GM18868 (cell line): ENCODE results near the gene PRKACA.

Source experiments
- ATAC-seq: cut with Tn5 transposase; IDR thresholded peaks from one replicate; pipeline ENCODE4 v1.9.1; 2021; ENCODE audit warnings: mild to moderate bottlenecking, moderate library complexity; ENCODE audit not compliant: unreplicated experiment

PRKACA gene

GRCh38 chr19:14073261-14073924, 44.2 kb downstream of the PRKACA start:
- ATAC-seq, result peak; percentile 54

DNA sequence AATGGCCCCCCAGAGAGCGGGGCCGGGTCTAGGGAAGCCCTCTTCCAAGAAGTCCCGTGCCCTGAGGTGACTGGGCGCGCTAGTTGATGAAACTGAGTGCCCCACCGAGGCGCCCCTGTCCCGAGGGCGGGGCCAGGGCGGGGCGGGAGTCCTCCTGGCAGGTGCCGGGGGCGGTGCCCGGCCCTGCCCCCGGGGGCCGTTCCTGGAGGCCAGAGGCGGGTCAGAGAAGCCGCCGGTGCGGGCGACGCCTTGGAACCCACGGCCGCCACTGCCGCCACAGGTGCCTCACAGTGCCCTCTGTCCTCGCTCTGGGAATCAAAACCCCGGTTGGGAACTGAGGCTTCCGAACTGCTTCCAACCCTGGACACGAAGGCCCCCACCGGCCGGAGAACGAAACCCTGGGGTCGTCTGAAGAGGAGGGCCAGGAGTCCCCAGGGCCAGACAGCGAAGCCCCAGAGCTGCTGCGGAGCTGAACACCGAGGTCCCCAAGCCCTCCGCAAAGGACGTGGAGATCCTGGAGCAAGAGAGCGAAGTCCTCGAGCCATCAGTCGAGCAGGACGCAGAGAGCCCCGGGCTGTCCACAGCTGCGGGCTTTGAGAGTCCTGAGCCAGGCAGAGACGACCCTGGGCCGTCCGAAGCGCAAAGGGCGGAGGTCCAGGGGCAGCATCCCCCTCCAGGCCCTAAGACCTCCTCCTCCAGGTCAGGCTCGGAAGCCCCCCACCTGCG, 44.9 kb downstream of the PRKACA start, which contains the start of gene MISP3:
Gene MISP3, plus strand, starts transcription at position 252 of the 726 bp plus-strand sequence. CDS start 524 bp downstream, outside the sequence.
- ATAC-seq, result no peak

DNA sequence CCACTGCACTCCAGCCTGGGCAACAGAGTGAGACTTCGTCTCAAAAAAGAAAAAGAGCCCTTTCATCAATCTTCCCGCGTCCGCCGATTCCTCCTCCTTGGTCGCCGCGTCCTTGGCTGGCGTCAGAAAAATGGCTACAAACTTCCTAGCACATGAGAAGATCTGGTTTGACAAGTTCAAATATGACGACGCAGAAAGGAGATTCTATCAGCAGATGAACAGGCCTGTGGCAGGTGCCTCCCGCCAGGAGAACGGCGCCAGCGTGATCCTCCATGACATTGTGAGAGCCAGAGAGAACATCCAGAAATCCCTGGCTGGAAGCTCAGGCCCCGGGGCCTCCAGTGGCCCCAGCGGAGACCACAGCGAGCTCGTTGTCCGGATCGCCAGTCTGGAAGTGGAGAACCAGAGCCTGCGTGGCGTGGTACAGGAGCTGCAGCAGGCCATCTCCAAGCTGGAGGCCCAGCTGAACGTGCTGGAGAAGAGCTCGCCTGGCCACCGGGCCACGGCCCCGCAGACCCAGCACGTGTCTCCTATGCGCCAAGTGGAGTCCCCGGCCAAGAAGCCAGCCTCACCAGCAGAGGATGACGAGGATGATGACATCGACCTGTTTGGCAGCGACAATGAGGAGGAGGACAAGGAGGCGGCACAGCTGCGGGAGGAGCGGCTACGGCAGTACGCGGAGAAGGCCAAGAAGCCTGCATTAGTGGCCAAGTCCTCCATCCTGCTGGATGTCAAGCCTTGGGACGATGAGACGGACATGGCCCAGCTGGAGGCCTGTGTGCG, 47.1 kb downstream of the PRKACA start:
- no peak for ATAC-seq

DNA sequence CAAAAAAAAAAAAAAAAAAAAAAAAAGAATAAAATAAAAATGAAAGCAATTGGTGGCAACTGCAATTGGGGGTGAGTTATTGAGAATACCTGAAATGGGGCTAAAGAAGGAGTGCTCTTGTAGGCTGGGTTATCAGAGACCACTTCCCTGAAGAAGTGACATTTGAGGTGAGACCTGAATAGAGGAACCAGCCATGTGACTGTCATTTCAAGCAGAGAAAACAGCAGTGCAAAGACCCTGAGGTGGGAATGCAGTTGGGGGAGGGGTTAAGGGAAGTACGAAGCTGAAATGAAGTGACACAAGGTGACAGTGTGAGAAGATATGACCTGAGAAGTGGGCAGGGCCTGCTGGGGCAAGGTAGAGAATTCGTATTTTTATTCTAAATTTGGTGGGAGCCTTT, 51.4 kb downstream of the PRKACA start:
- ATAC-seq, result no peak

DNA sequence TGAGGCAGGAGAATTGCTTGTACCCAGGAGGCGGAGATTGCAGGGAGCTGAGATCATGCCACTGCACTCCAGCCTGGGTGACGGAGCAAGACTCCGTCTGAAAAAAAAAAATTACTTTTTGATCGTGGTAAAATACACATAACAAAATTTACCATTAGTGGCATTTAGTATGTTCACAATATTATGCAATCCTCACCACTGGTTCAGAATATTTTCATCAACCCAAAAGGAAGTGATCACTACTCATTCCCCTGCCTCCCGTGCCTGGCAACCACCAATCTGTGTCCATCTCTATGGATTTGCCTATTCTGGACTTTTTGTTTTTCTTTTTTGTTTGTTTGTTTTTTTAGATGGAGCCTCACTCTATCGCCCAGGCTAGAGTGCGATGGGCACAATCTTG, 54.5 kb downstream of the PRKACA start:
- ATAC-seq, result no peak

- ATAC-seq, result no peak
Measured at GRCh38 chr19:14062558-14062855, 55.1 kb downstream of the PRKACA start.

DNA sequence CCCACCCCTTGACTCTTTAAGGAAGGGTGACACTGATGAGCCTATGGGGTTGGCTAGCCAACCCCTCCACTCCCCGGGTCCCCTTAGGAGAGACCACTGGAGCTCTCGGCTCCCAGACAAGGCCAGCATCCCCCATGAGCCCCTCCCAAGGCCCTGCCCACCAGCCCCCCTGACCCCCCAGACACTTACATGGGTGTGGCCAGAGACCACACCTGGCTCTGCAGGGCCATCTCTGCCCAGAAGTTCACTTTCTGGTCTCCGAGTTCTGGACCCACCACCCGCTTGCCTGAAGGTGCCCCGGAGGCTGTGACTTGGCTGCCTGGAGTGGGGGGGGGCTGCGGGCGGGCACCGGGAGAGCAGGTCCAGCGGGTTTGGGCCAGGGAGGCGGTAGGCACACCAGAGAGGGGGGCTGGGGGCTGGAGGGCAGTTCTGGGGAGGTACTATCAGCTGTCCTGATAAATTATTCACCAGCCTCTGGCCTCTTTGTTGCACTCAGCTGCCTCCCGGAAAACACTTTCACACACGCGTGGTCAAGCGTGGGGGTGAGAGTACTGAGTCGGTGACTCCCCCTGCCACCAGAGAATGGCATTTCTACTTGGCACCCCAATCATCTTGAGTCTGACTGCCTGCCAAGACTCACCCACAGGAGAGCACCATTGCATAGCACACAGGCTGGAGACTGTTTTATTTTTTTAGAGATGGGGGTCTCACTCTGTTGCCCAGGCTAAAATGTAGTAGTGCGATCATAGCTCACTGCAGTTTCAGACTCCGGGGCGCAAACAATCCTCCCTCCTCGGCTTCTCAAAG, 55.6 kb downstream of the PRKACA start, which contains the start of gene PALM3:
Gene PALM3, minus strand, starts transcription at position 326 of the 807 bp plus-strand sequence. Its CDS starts 96 bp downstream, at position 230.
- no peak for ATAC-seq

GRCh38 chr19:14061081-14061749, 56.3 kb downstream of the PRKACA start:
- ATAC-seq, result no peak

DNA sequence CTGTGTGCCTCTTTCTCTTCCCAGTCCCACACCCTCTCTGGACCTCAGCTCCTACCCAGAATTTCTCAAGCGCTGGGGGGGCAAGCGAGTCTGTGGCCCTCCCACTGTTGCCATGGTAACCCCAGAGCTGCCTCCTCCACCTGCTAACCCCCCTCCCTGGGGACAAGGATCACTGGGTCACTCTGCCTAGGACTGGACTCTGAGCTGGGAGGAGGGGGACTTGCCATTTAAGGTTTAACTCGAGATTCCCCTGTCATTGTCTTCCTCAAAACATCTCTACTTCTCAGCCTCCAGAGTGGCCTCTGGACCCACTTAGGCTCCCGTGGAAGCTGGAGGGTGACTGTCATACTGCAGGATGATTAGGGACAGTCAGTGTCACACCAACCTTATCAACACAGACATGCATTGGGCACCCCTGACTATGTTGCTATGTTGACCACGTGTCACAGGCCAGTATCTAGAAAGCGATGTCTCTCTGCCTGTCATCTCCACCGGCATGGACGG, 57.9 kb downstream of the PRKACA start:
- no peak for ATAC-seq

- ATAC-seq, result no peak
Measured at GRCh38 chr19:14059093-14059480, 58.5 kb downstream of the PRKACA start.

DNA sequence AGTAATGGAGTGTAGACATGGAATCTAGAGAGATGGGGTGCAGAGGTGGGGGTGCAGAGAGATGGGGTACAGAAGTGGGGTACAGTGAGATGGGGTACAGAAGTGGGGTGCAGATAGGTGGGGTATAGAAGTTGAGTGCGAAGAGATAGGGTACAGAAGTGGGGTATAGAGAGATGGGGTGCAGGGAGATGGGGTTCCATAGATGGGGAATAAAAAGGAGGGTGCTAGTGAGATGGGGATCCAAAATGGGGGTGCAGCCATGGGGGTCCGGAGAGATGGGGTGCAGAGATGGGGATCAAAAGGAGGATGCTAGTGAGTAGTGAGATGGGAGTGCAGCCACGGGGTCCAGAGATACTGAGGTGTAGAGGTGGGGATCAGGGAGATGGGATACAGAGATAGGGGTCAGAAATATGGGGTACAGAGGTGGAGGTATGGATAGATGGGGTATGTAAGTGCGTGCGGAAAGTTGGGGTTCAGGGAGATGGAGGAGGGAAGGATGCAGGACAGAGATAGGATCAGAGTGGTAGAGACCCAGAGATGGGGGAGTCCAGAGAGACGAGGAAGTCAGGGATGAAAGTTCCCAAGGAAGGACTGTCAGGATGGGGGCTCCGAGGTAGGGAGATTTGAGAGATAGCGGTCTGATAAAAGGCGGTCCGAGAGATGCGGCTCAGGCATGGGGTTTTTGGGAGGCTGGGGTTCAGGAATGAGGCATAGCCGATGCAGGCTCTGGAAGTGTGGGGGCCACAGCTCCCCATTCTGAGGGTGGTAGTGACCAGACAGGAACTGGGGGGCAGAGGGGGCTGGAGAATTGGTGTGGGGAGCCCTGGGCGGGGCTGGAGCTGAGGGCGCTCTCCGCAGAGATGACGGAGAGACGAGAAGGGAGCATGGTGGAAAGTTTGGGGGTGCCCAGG, 59.1 kb downstream of the PRKACA start:
- no peak for ATAC-seq

- ATAC-seq, result no peak
Measured at GRCh38 chr19:14056741-14057356, 60.7 kb downstream of the PRKACA start.

DNA sequence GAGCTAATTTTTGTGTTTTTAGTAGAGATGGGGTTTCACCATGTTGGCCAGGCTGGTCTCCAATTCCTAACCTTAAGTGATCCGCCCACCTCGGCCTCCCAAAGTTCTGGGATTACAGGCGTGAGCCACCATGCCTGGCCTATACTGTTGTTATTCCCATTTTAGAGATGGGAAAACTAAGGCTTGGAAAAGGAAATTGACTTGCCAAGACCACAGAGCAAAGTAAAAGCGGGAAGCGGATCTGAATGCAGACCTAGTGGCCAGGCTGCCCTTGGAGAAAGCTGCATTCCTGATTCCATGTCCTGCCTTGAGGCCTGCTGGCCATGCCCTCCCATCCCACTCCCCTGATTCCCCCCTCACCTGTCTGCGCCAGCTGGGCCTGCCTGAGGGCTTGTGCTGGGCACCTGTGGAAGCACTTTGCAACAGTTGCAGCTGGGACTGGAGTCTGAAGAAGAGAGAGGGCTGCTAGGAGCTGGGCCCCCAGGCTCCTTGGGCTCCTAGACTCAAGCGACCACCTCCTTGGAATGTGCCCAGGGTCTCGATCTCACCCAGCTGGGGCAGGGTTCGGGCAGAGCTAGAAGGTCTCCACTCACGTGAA, 61.4 kb downstream of the PRKACA start:
- no peak for ATAC-seq

GRCh38 chr19:14055396-14055795, 62.2 kb downstream of the PRKACA start:
- ATAC-seq, result no peak

- ATAC-seq, result no peak
Measured at GRCh38 chr19:14054721-14055120, 62.8 kb downstream of the PRKACA start.

DNA sequence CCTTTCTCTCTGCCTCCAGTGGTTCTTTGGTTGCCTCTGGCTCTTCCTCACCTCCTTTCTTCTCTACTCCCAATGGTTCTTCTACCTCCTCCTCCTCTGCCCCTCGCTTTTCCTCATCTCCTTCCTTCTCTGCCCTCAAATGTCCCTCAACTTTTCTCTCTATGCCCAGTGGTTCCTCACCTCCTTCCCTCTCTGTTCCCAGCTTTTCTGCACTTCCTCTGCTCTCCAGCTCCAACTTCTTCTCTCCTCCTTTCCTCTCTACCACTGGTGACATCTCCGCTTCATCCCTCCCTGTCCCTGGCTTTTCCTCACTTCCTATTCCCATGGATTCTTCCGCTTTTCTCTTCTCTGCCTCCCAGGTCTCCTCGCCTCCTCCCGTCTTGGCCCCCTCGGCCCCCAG, 63.5 kb downstream of the PRKACA start:
- ATAC-seq, result no peak

GRCh38 chr19:14053500-14053899, 64.1 kb downstream of the PRKACA start:
- ATAC-seq, result no peak

DNA sequence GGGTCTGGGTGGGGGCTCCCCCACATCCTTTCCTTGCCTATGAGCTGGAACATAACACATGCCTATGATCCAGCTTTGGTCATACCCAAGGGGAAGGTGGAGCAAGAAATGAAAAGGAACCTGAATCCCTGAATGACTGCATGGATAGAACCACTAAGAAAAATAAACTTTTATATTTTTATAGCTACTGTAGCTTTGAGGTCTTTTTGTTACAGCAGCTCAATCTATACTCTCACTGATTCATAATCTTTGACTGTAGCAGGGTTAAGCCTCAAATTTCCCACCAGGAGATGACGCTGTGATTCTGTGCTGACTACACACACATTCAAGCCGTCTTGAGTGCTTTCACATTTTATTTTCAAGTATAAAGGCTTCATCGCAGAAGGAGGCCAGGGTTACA, 64.5 kb downstream of the PRKACA start:
- no peak for ATAC-seq
